HG02943 (cell line): Measurements from ENCODE around the gene IFRD2.

Experiments
- ATAC-seq: cut with Tn5 transposase; IDR thresholded peaks from one replicate; pipeline ENCODE4 v1.9.1; 2021; ENCODE audit warnings: mild to moderate bottlenecking, low read depth, moderate library complexity; ENCODE audit not compliant: unreplicated experiment

Gene IFRD2

DNA sequence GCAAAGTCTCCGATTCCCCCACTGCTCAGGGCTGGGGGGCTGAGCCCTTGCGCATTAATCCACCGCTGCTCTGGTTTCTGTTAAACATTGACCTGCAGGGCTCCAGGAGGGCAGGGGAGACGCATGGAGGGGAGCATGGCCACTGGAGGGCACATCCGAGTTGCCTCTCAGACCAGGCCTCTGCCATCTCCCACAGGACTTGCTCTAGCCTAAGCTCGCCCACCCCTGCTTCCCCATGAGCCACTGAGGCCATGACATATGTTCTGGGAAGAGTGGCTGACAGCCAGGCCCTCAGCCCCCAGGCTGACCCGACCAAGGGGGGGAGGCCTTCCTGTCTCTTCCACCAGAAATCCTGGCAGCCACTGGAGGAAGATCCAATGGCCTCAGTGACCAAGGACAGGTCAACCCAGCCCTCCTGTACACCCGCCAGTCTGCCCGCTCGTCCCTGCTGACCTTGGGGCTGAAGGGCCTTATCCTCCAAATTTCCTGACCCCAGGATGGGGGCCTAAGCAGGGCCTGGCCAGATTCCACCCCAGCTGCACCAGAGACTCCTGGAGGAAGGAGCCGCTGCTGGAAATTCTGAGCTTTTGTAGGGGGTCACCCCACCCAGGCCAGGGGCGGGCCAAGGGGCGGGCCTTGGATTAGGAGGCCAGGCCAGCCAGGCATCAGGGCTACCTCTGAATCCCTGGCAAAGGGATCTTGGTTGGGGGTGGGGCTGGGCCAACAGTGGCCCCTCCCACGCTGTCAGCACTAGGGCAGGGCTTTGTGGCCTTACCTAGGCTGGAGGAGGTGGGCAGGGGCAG lies 11.0 kb upstream of the IFRD2 start, which contains the start of gene HYAL1:
Gene HYAL1 (minus strand): TSS at position 562 of the 803 bp plus-strand sequence. CDS start 618 bp downstream, outside the sequence.
- ATAC-seq, result no peak

DNA sequence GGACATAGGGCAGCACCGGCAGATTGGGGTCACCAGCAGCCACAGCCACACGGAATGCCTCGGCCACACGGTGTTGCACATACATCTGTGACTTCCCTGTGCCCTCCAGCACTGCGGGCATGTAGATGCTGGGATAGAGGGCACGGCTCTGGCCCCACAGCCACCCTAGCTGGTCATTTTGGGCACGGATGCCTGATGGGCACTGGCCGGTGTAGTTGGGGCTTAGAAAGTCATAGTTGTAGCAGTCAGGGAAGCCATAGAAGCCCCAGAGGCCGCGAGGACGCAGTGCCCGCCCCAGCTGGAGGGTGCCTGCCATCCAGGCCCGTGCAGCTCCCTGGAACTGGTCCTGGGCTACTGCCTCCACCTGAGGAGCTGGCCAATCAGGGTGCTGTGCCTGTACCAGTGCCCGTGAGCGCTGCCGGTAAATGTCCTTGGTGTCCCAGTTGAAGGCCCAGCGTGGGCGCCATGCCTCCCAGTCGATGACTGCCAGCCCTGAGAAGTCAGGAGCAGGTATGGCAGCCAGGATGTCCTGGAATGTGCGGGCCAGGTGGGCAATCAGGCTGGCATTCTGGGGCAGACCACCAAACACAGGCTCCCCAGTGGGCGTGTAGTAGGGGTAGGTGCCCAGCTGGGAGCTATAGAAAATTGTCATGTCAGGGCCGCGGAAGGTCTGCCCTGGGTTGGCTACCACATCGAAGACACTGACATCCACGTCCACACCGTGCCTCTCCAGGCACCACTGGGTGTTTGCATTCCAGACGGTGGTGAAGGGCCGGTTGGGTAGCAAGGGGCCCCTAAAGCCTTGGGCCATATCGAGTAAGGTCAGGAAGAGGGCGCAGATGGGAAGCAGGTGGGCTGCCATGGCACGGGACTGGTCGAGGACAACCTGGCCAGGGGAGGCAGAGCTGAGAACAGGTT lies 10.1 kb upstream of the IFRD2 start:
- no peak for ATAC-seq

DNA sequence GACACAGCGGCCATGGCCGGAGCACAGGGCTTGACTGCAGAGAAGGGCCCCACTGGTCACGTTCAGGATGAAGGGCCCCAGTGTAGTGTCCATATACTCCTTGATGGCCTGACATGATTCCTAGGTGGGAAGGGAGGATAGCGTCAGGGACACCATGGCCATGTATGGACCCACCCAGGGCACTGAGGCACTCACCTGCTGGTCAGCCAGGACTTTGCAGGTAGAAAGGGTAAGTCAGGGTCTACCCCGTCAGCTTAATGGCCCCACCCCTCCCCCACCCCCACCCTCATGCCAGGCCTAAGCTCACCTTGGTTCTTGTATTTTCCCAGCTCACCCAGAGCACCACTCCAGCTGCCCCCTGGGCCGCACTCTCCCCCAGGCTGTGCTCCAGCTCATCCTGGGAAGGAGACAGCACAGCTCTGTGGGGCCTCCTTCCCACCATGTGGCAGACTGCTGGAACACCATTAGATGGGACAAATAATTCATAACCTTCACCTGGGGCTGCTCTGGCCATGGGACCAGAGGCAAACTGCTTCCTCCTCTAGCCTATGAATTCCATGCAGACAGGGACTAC lies 8.5 kb upstream of the IFRD2 start:
- ATAC-seq, result no peak

DNA sequence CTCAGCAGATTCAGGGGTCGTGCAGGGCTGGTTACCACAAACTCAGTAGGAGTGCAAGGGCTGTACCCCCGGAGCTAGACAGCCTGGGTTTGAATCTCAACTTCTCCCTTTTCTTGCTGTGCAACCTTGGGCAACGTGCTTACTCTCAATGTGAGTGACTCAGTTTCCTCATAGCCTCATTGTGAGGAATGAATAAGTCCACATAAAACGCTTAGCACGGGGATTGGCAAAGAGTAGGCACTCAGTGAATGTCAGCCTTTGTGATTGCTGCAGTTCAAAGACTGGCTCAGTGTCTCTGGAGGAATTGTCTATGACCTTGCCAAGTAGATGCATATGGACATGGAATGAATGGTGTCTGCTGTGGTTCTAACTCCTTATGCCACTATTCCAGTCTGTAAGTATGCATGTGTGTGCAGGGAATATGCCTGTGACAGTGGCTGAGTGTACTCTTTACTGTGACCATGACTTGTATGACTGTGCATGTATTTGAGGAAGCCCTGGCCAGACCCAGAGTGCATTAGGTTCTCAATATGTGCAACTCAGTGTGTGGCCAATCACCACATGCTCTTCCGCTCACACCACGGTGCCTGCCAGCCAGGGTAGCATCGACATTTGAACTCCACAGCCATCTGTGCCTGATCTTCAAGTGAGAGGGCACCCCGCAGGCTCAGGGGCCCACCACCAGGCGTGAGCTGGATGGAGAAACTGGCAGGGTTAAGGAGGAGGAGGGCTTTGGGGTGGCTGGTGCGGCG lies 7.9 kb upstream of the IFRD2 start:
- no peak for ATAC-seq

DNA sequence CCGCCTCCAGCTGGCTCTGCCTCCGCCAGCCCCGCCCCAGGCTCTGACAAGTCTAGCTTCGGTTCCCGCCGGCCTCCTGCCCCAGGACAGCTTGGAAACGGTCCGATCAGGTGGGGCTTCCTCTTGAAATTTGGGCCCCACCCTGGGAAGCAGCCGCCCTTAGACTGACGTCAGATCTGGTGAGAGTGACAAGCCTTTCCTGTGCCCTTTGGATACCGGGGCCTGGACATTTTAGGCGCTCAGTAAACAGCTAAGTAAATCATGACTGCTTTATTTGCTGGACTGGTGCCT lies 7.4 kb upstream of the IFRD2 start:
- no peak for ATAC-seq

DNA sequence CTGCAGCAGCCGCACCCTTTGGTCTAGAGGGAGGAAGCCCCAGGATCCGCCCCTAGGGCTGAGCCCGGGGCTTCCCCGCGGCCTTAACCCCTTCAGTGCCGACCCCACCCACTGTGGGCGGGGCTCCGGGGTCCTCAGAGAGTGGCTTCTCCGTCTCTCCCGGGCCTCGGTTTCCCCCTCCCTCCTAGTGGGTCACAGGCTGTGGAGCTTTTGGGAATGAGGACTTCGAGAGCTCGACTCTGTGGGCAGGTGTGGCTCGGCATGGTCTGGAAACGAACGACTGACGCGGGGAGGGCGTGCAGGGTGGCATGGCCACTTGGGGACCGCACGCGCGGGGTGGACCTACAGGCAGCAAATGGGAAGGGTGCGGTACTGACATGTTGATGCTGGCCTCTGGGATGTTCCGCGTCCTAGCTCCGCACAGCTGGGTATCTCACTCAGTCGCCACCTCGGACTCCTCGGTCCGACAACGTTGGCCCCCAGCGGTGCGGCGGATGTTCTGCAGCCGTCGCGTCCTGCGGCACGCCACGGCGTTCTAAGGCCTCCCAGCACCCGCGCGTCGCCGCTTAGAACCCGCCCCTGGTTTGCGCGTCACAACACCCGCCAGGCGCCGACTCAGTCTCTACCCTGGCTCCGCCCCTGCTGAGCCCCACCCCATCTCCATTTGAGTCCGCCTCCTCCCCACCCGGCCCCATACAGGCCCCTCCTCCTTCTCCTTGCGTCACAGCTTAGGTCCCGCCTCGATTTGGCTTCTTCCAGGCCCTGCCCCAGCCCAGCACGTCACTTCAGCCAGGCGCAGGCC lies 6.8 kb upstream of the IFRD2 start, which contains the start of the genes HYAL3 and NAA80:
Gene HYAL3 (minus strand): TSS at position 570 of the 802 bp plus-strand sequence. CDS start 3,803 bp downstream, outside the sequence.
Gene NAA80 (minus strand): TSS at position 570 of the 802 bp plus-strand sequence. CDS start 1,942 bp downstream, outside the sequence.
- peak; percentile 75 for ATAC-seq

DNA sequence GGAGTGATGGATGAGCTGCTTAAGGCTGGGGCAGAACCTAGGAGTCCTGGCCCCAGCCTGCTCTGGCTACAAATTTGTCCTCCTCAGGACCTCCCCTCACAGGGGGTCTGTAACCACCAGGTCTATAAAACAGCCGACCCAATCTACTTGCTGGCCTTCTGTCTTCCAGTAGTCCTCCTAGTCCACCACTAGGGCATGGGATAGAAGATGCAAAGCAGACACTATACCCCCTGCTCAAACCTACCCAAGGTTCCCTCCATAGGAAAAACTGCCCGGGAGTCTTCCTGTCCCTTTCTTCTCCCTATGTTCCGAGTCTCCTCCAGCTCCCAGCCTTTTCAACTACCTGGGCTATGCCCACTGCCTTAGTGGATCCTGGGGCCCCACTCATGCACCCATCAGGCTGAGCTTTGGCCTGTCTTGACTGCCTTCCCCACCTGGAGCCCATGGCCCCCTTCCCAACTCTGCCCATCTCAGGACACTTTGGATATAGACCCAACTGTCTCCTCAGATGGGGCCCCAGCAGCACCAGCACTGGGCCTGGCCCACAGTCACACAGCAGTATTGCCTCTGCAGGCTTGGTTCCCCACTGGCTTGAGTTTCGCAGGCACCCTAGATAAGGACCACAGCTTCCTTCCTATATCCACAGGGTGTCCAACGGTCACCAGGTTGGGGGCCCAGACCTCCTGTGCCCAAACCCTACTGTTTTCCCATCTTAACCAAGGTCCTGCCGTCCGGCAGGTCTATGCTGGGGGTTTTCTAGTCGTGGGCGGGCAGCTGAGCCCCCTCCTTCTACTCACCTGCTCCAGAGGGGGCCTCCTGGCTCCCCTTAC lies 5.9 kb upstream of the IFRD2 start:
- no peak for ATAC-seq

DNA sequence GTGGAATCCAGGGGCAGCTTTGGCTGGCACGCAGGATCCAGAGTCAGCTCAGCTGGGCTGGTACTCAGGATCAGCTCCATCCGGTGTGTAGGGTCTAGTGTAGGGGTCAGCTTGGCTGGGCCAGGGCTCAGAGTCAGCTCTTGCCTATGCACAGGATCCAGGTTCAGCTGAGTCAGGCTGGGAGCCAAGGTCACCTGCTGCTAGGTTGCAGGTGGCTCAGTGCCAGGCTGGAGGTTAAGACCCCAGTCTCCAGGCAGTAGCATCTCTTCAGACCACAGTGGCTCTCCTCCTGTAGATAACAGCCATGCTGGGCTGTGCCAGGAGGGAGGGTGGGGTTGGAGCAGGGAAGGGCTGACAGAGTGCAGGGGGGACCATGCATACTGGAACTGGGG lies 5.2 kb upstream of the IFRD2 start:
- ATAC-seq, result no peak

DNA sequence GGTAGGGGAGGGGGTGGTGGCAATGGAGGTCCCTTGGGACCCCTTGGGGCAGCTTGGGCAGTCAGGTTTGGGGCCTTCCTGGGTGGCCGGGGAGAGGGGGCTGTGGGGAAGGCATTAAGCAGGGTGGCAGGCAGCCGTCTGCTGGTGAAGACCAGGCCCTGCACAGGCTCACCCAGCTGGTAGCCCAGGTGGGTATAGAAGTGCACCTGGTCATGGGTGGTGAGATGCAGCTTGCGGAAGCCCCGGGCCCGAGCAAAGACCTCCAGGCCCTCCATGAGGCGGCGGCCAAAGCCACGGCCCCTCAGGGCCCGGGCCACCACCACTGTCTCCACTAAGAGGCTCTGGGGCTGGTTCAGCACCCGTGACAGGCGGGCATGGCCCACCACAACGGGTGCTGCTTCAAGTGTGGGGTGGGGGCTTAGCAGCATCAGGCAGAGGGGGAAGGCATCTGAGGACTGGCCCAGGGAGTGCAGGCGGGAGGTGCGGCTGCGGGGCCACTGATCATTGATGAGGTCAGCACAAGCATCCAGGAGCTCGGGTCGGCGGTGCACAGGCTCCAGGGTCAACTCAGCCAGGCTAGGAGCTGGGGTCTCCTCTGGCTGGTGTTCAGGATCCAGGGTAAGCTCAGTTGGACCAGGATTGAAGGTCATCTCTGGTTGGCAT lies 4.6 kb upstream of the IFRD2 start:
- no peak for ATAC-seq

DNA sequence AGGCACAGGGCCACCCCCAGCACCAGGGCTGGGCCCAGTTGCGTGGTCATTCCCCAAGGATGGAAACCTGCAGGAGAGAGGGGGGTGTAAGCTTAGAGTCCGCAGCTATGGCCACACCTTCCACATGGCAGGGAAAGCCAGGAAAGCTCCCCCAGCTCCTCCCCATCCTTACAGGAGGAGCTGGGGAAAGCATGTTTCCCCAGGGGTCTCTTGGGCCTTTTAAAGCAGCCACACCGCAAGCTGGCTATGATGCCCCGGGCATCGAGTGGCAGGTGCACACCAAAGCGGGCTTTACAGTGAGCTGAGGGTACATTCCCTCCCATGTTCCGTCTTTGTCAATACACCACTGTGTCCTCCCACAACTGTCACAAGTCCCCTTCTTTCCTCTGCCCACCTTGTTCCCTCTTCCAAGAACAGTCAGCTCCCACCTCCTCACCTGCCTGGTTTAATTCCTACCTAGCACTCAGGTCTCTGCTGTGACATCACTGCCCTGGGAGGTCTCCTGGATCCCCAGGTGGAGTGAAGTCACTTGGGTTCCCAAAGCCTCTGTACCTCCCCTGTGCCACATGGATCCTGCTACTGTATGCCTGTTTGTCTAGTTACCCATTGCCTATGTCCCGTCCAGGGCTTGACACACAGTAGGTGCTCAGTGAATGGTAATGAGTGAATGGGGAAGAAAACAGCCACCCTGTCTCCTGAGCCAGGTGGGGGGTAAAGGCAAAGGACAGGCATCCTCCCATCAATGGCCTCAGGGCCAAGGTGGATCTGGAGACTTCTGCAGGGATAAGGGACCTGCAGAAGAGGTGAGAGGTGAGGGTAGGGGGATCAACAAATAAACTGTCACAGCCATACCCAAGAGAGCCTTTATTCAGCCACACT lies 3.6 kb upstream of the IFRD2 start:
- no peak for ATAC-seq

DNA sequence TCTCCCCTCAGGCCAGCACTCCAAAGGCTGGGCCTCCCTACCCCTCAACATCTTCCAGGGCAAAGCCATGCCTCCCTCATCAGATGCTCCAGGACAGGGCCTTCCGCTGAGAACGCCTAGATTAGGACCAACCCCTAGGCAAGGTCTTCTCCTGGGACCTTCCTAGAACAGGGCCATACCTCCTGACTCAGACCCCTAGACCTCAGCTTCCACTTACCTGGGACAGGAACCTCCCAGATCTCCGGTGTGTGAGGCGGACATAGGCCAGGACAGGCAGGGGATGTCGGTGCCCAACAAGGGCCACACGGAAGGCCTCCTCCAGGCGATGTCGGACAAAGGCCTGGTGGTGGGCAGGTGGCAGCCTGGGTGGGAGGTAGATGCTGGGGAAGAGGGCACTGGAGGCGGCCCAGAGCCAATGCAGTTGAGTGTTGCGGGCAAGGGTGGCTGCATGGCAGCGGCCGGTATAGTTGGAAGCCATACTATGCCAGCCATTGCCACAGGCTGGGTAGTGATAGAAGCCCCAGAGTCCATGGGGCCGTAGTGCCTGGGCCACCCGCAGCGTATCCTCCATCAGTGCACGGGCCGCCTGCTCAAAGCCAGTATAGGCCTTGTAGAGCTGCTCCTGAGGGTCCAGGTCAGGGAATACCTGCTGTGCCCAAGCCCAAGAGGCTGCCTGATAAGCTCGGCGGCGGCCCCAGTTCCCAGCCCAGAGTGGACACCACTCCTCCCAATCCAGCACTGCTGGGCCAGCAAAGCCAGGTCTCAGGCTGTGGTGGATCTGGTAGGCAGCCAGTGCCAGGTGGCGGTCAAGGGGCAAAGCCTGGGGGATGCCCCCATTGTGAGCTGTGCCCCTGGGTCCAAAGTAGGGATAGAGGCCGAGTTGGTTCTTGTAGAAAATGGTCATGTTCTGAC lies 2.5 kb upstream of the IFRD2 start:
- no peak for ATAC-seq

DNA sequence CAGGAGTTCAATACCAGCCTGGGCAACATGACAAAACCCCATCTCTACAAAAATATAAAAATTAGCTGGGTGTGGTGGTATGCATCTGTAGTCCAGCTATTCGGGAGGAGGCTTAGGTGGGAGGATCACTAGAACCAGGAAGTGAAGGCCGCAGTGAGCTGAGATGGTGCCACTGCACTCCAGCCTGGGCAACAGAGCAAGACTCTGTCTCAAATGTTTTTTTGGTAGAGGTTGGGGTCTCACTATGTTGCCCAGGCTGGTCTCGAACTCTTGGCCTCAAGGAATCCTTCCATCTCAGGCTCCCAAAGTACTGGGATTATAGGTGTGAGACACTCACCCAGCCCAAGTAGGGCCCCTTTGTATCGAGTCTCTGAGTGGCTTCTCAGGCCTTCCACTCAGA lies 1.9 kb upstream of the IFRD2 start:
- no peak for ATAC-seq

DNA sequence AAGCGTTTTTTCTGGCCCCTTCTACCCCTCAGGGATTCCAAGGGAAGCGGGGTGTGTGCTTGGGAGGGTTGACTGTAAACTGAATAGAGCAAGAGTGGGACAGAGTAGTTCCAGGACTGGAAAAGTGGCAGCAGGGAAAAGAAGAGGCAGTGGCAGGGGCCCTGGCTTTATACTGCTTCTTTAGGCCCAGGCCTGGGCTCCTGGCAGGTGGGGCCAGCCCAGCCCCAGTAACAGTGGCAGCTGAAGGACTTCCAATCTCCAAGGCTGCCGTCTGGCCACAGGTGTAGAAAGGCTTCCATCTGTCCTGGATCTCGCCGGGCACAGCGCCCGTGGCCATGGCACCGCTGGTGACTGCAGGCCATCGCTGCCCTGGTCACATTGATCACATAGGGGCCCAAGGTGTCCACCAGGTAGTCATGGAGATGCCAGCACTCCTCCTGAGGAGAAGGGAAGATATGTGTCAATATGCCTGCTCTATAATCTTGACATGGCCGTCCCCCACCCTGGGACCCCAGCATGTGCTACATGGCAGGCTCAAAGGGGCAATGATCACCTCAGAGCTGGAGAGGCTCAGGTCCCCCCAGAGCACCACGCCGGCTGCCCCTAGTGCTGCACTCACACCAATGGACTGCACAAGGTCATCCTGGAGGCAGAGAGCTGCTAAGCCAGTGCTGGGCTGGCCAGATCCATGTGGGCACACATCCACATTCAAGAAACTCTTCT lies 1.0 kb upstream of the IFRD2 start:
- ATAC-seq, result no peak

DNA sequence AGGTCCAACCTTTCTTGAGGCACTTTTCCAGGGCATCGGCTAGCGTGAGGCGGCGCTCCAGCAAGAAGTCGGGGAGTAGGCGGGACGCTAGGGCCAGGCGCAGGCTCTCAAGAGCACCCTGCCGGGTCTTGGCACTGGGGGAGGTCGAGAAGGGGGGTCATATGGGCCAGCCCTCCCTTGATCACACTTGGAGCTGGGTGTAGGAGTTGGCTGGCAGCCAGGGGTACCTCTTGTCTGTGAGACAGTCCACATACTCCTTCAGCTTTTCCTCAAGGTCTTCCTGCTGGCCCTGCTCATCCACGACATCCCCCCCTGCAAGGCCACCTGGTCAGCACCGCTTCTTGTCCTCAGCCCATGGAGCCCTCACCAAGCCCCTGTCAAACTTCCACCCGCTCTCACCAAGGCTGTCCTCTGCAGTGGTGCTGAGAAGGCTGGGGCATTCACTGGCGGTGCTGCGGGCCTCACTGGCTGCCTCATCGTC lies 2.0 kb downstream of the IFRD2 start:
- no peak for ATAC-seq

DNA sequence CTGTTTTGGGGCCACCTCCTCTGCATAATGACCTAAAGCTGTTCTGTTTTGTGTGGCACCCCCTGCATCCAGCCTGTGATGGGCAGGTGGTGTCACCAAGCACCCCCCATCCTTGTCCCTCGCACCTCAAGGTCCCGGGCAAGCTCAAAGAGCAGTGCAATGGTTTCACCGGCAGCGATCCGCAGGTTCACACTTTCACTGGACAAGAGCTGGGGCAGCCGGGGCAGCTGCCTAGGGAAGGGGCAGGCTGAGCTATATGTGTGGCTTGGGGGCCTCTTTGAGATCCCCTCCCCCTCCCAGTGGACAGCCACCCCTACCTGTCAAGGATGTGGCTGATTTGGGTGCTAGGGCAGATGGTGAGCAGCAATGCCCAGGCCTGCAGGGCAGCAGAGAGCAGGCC lies 3.1 kb downstream of the IFRD2 start:
- no peak for ATAC-seq
